H9 (cell line): ENCODE results near the gene SQOR. TPM values are rescaled to one million over a fixed set of nuclear protein-coding genes. Genes with fewer than 3 reads are reported as not detected.

Source experiments
- DNase-seq: peaks from one replicate; pipeline ENCODE4 v3.0.0-alpha.2; 2017
- H2AFZ ChIP-seq: one replicate; pipeline ENCODE4 v1.6.1; 2013; ENCODE audit warnings: mild to moderate bottlenecking, low read length, control low read depth, moderate library complexity
- H2AK5ac ChIP-seq: 2 replicates; pipeline ENCODE4 v1.6.1; 2013; ENCODE audit warnings: low read length, control low read depth, mixed read lengths; ENCODE audit not compliant: insufficient read length
- H2BK120ac ChIP-seq: one replicate; pipeline ENCODE4 v1.6.1; 2013; ENCODE audit warnings: low read depth, mild to moderate bottlenecking, low read length, control low read depth, inconsistent platforms; ENCODE audit not compliant: poor library complexity, severe bottlenecking
- H2BK12ac ChIP-seq: 2 replicates; pipeline ENCODE4 v1.6.1; 2013; ENCODE audit warnings: low read length, control low read depth, mixed read lengths, low read depth; ENCODE audit not compliant: insufficient read length
- H2BK15ac ChIP-seq: 2 replicates; pipeline ENCODE4 v1.6.1; 2013; ENCODE audit warnings: low read depth, low read length, control low read depth
- H2BK20ac ChIP-seq: one replicate; pipeline ENCODE4 v1.6.1; 2013; ENCODE audit warnings: low read depth, mild to moderate bottlenecking, low read length, control low read depth, inconsistent platforms; ENCODE audit not compliant: poor library complexity, severe bottlenecking
- H2BK5ac ChIP-seq: 2 replicates; pipeline ENCODE4 v1.6.1; 2013; ENCODE audit warnings: low read length, control low read depth, mixed read lengths; ENCODE audit not compliant: insufficient read length
- H3K14ac ChIP-seq: 2 replicates; pipeline ENCODE4 v1.6.1; 2013; ENCODE audit warnings: low read length, control low read depth; ENCODE audit not compliant: insufficient read depth
- H3K18ac ChIP-seq: 2 replicates; pipeline ENCODE4 v1.6.1; 2013; ENCODE audit warnings: low read depth, mild to moderate bottlenecking, mixed read lengths, low read length, control low read depth; ENCODE audit not compliant: insufficient read length
- H3K23ac ChIP-seq: 2 replicates; pipeline ENCODE4 v1.6.1; 2013; ENCODE audit warnings: low read length, control low read depth, mixed read lengths, low read depth; ENCODE audit not compliant: insufficient read length
- H3K23me2 ChIP-seq: 2 replicates; pipeline ENCODE4 v1.6.1; 2013; ENCODE audit warnings: low read depth, mild to moderate bottlenecking, mixed read lengths, low read length, control low read depth; ENCODE audit not compliant: insufficient read length, poor library complexity, severe bottlenecking
- H3K27ac ChIP-seq: 2 replicates; pipeline ENCODE4 v1.5.1; 2013; ENCODE audit warnings: low read length, control low read depth, mixed read lengths, low read depth; ENCODE audit not compliant: insufficient read length
- H3K27me3 ChIP-seq: 2 replicates; pipeline ENCODE4 v1.6.1; 2013; ENCODE audit warnings: low read length, control low read depth, inconsistent platforms; ENCODE audit not compliant: insufficient read depth
- H3K4ac ChIP-seq: 2 replicates; pipeline ENCODE4 v1.6.1; 2013; ENCODE audit warnings: low read depth, mild to moderate bottlenecking, control low read depth, inconsistent platforms, low read length, moderate library complexity
- H3K4me1 ChIP-seq: 2 replicates; pipeline ENCODE4 v1.6.1; 2013; ENCODE audit warnings: low read length, control low read depth, inconsistent platforms; ENCODE audit not compliant: insufficient read depth
- H3K4me2 ChIP-seq: 2 replicates; pipeline ENCODE4 v1.6.1; 2013; ENCODE audit warnings: low read length, control low read depth, mixed read lengths; ENCODE audit not compliant: insufficient read length, insufficient read depth
- H3K56ac ChIP-seq: 2 replicates; pipeline ENCODE4 v1.6.1; 2013; ENCODE audit warnings: low read depth, mild to moderate bottlenecking, mixed read lengths, low read length, control low read depth; ENCODE audit not compliant: insufficient read length
- H3K79me1 ChIP-seq: 2 replicates; pipeline ENCODE4 v1.6.1; 2013; ENCODE audit warnings: low read depth, mild to moderate bottlenecking, moderate library complexity, low read length, control low read depth, inconsistent platforms; ENCODE audit not compliant: insufficient read depth, poor library complexity, severe bottlenecking
- H3K79me2 ChIP-seq: 2 replicates; pipeline ENCODE4 v1.6.1; 2013; ENCODE audit warnings: low read length, control low read depth, inconsistent platforms; ENCODE audit not compliant: insufficient read depth
- H3K9ac ChIP-seq: 2 replicates; pipeline ENCODE4 v1.6.1; 2013; ENCODE audit warnings: low read length, control low read depth, mixed read lengths; ENCODE audit not compliant: insufficient read length; ENCODE audit errors: extremely low read depth
- H3K9me3 ChIP-seq: one replicate; pipeline ENCODE4 v1.6.1; 2013; ENCODE audit warnings: low read depth, low read length, inconsistent platforms; ENCODE audit not compliant: control insufficient read depth
- H3T11ph ChIP-seq: one replicate; pipeline ENCODE4 v1.6.1; 2013; ENCODE audit warnings: mild to moderate bottlenecking, low read length, control low read depth, inconsistent platforms
- H4K20me1 ChIP-seq: one replicate; pipeline ENCODE4 v1.6.1; 2013; ENCODE audit not compliant: control insufficient read depth, insufficient read length, insufficient read depth
- H4K5ac ChIP-seq: 2 replicates; pipeline ENCODE4 v1.6.1; 2013; ENCODE audit warnings: low read depth, mild to moderate bottlenecking, mixed read lengths, low read length, control low read depth; ENCODE audit not compliant: insufficient read length
- H4K8ac ChIP-seq: replicated peaks from 2 replicates; pipeline ENCODE4 v1.6.1; 2013; ENCODE audit warnings: low read length, control low read depth, mixed read lengths, low read depth; ENCODE audit not compliant: insufficient read length
- H4K91ac ChIP-seq: 2 replicates; pipeline ENCODE4 v1.6.1; 2013; ENCODE audit warnings: low read depth, mild to moderate bottlenecking, moderate library complexity, mixed read lengths, low read length, control low read depth; ENCODE audit not compliant: insufficient read length
- H3K27ac Mint-ChIP-seq, 3 experiments: 2 replicates in 2 of 3; 3 replicates in 1 of 3; pipeline ENCODE4 v1.8.0; 2020 to 2021; ENCODE audit warnings: mixed read lengths in 3 of 3, mild to moderate bottlenecking in 1 of 3, moderate library complexity in 1 of 3
- H3K27me3 Mint-ChIP-seq: 2 replicates; pipeline ENCODE4 v1.8.0; 2021; ENCODE audit warnings: low read depth, mild to moderate bottlenecking, moderate library complexity, mixed read lengths
- H3K36me3 Mint-ChIP-seq, 3 experiments: 2 replicates in 2 of 3; 3 replicates in 1 of 3; pipeline ENCODE4 v1.8.0; 2020 to 2021; ENCODE audit warnings: low read depth in 3 of 3, mixed read lengths in 3 of 3; ENCODE audit not compliant: insufficient read depth in 1 of 3
- H3K4me1 Mint-ChIP-seq, 2 experiments: 2 replicates each; pipeline ENCODE4 v1.8.0; 2020; ENCODE audit warnings: mixed read lengths in 2 of 2
- H3K4me3 Mint-ChIP-seq, 2 experiments: 2 replicates in 1 of 2; 3 replicates in 1 of 2; pipeline ENCODE4 v1.8.0; 2020 to 2021; ENCODE audit warnings: mild to moderate bottlenecking in 2 of 2, mixed read lengths in 2 of 2, moderate library complexity in 1 of 2
- H3K9me3 Mint-ChIP-seq, 2 experiments: 2 replicates in 1 of 2; 3 replicates in 1 of 2; pipeline ENCODE4 v1.8.0; 2020; ENCODE audit warnings: mild to moderate bottlenecking in 2 of 2, mixed read lengths in 2 of 2, moderate library complexity in 1 of 2
- CTCF ChIP-seq: fragments of 200-600 bp; sonication (generic); conservative IDR thresholded peaks from 3 replicates; pipeline ENCODE4 v1.8.0; 2021; ENCODE audit warnings: antibody characterized with exemption, mild to moderate bottlenecking
- WGBS: extraction: QIAGEN DNeasy Blood & Tissue Kit; methylation state at CpG from one replicate; pipeline ENCODE4 v1.1.7; 2013; ENCODE audit warnings: missing lambda C conversion rate, low lambda C conversion rate, mixed read lengths; ENCODE audit not compliant: insufficient read length; ENCODE audit errors: extremely low coverage; 5-methylcytosine and 5-hydroxymethylcytosine counted together
- total RNA-seq: library from RNA; stranded (reverse); gene quantifications from 2 replicates; pipeline ENCODE4 v1.2.1, GENCODE V29; 2021

Gene SQOR
- total RNA-seq, 1 experiment from 2014 or later: 0.17 TPM

- no peaks in the 10 kb centered on the region for H3K4me1 ChIP-seq
- no peak overlapping the region for H3K23ac ChIP-seq
- H3K79me2 ChIP-seq: no peaks in the 10 kb centered on the region
- H3K4me3 Mint-ChIP-seq: no peak overlapping the region
- no CpG with 5 or more reads among the region's 3 CpGs for WGBS
- H4K5ac ChIP-seq: no peak overlapping the region
- no peak overlapping the region for H3K4me2 ChIP-seq
- no peak overlapping the region for H4K8ac ChIP-seq
- no peaks in the 10 kb centered on the region; a peak in 2 of 7 replicates for H3K36me3 Mint-ChIP-seq
- no peak overlapping the region for H2BK12ac ChIP-seq
- no peak overlapping the region for H3K18ac ChIP-seq
- peaks cover 0 to 8% of the 10 kb centered on the region in 2 experiments; a peak in 2 of 5 replicates for H3K9me3 Mint-ChIP-seq
- no peak overlapping the region for H2BK15ac ChIP-seq
- H4K91ac ChIP-seq: no peak overlapping the region
- no peak overlapping the region for H2BK120ac ChIP-seq
- H2AFZ ChIP-seq: no peak overlapping the region
- H3K4ac ChIP-seq: no peak overlapping the region
- H2BK20ac ChIP-seq: no peak overlapping the region
- no peaks in the 10 kb centered on the region for H3K9me3 ChIP-seq
- no peak overlapping the region for H2AK5ac ChIP-seq
- H3T11ph ChIP-seq: no peak overlapping the region
- H3K56ac ChIP-seq: no peak overlapping the region
- no peak overlapping the region for H2BK5ac ChIP-seq
- DNase-seq: no peak
- H3K4me1 Mint-ChIP-seq: peaks cover 4 to 12% of the 10 kb centered on the region in 2 experiments
- H3K79me1 ChIP-seq: no peaks in the 10 kb centered on the region
- no peak overlapping the region for H3K27ac Mint-ChIP-seq
- no peak for TF ChIP-seq CTCF
- H4K20me1 ChIP-seq: no peaks in the 10 kb centered on the region
- peaks cover 26% of the 10 kb centered on the region for H3K27me3 Mint-ChIP-seq
- H3K27ac ChIP-seq: no peak overlapping the region
- no peaks in the 10 kb centered on the region; the same call in 1 of the 2 replicates for H3K27me3 ChIP-seq
- no peak overlapping the region for H3K14ac ChIP-seq
- H3K23me2 ChIP-seq: peaks cover 3% of the 10 kb centered on the region
- H3K9ac ChIP-seq: no peak overlapping the region
Measured at GRCh38 chr15:45701108-45701507, 66.3 kb downstream of the SQOR start.
